Nucleus accumbens (tissue), 56 donors: ENCODE results near the gene PKDREJ.

Experiments used
- DNase-seq, 56 donors: peaks; one replicate each; lab custom pipeline; 2025; lab: John Stamatoyannopoulos, UW

Gene PKDREJ

GRCh38 chr22:46241396-46242007 is 21.6 kb downstream of the PKDREJ start:
- DNase-seq = no peak

- no peak for DNase-seq
Observed at GRCh38 chr22:46240907-46241306, 22.2 kb downstream of the PKDREJ start.

GRCh38 chr22:46240506-46240905 is 22.6 kb downstream of the PKDREJ start:
- DNase-seq = no peak

- DNase-seq = no peak
Observed at GRCh38 chr22:46240073-46240472, 23.1 kb downstream of the PKDREJ start.

- no peak for DNase-seq
Observed at GRCh38 chr22:46239261-46240048, 23.7 kb downstream of the PKDREJ start.

- DNase-seq = peak in 31 of 56 donors; percentile 13 to 79 (median 42)
Observed at GRCh38 chr22:46238541-46238940, 24.6 kb downstream of the PKDREJ start.

- DNase-seq = peak in 3 of 56 donors; percentile 15 to 31 (median 16)
Observed at GRCh38 chr22:46237453-46238124, 25.6 kb downstream of the PKDREJ start.

GRCh38 chr22:46234969-46235368 is 28.2 kb downstream of the PKDREJ start:
- no peak for DNase-seq

GRCh38 chr22:46233231-46233630 is 29.9 kb downstream of the PKDREJ start:
- peak in 20 of 56 donors; percentile 3 to 77 (median 24) for DNase-seq

- no peak for DNase-seq
Observed at GRCh38 chr22:46230262-46230901, 32.8 kb downstream of the PKDREJ start.

- DNase-seq = no peak
Observed at GRCh38 chr22:46229701-46230100, 33.4 kb downstream of the PKDREJ start.

- no peak for DNase-seq
Observed at GRCh38 chr22:46226577-46226976, 36.6 kb downstream of the PKDREJ start.

- no peak for DNase-seq
Observed at GRCh38 chr22:46225631-46226030, 37.5 kb downstream of the PKDREJ start.

GRCh38 chr22:46224898-46225290 is 38.2 kb downstream of the PKDREJ start:
- no peak for DNase-seq

- DNase-seq = no peak
Observed at GRCh38 chr22:46224044-46224897, 38.9 kb downstream of the PKDREJ start.

GRCh38 chr22:46220921-46221320 is 42.2 kb downstream of the PKDREJ start:
- DNase-seq = no peak

GRCh38 chr22:46219636-46220035 is 43.5 kb downstream of the PKDREJ start:
- no peak for DNase-seq

GRCh38 chr22:46214616-46215015 is 48.5 kb downstream of the PKDREJ start:
- DNase-seq = no peak

- no peak for DNase-seq
Observed at GRCh38 chr22:46214149-46214548, 49.0 kb downstream of the PKDREJ start.

GRCh38 chr22:46213052-46213451 is 50.1 kb downstream of the PKDREJ start:
- no peak for DNase-seq
